HG03097 (cell line): ENCODE data around the gene ADAMTSL1.

ENCODE experiments used
- ATAC-seq: cut with Tn5 transposase; IDR thresholded peaks from one replicate; pipeline ENCODE4 v1.9.1; 2021; ENCODE audit not compliant: unreplicated experiment, low FRiP score

Gene ADAMTSL1

DNA sequence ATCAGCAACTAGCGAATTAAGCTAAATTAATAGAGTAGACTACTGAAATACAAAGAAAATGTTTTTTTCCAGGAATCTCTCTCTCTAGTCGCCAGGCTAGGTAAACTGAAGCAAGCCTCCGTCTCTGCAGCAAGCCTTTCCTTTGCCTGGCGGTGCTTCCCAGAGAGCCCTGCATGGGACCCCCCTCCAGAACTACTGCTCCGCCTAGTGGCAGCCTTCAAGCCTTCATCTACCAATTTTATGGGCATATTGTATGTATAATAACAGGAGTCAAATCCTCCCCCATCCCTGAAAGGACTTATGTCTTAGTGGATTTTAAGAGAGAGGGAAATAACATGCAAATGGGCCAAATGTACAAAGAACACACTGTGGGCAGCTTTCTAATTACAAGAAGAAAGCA is 317.1 kb downstream of the ADAMTSL1 start:
- ATAC-seq: no peak

- ATAC-seq: no peak
These were observed 319.2 kb downstream of the ADAMTSL1 start for GRCh38 chr9:18793122-18793521.

DNA sequence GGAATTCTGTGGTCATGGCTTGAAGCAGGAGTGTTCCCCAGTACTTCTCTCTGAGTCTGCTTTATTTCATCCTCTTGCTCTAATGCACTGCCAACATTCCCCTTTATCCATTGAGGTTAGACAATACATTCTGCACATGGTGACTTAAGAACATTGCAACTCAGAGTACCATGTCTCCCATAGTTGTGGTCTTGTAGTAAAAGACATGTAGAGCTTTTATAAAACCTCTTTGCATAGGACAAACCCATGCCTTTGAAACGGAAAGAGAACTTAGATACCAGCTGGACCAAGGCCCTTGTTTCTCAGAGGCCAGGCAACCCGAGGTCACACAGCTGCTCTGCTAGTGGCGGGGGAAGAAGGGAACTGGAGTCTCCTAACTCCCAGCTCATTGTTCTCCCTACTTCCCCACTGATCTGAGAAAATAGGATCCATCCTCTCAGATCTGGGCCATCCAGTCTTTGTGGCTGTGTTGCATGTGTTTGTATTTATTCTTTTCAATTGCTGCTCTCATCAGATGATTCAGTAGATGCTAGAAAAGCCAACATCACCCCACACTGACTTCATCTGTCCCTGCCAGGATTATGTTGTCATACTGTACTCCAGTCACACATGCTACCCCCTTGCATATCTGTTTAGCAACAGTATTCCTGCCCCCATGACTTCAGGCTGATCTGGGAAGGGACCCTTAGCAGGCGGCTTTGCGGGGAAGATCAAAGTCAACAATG is 322.2 kb downstream of the ADAMTSL1 start:
- no peak for ATAC-seq

DNA sequence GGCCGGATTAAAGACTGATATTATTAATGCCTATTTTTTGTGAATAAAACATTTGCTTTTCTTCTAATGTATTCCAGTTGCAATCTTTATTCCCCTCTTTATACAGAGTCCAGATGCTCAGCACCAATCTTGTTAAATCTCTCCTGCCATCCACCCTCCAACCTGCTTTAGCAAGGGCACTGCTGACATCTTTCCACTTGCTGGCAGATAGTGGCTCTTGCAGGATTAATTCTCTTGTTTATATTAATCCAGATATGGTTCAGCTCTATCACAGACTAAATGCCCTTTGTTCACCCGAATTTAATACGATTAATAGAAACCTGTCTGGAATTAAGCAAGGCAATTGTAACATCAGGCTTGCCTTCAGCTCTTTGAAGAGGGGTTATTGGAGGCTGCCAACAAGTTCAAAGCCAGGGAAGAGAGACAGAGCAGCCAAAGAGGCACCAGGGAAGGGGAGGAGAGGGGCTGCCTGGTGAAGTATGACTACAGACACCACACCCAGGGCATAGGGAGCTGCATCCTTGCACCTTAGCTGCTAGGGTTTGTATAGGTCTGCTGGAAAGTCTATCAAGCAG is 322.8 kb downstream of the ADAMTSL1 start:
- no peak for ATAC-seq

- ATAC-seq: no peak
These were observed 324.2 kb downstream of the ADAMTSL1 start for GRCh38 chr9:18798106-18798505.

GRCh38 chr9:18798508-18799290 is 324.7 kb downstream of the ADAMTSL1 start:
- ATAC-seq: no peak

GRCh38 chr9:18799428-18799827 is 325.5 kb downstream of the ADAMTSL1 start:
- no peak for ATAC-seq

DNA sequence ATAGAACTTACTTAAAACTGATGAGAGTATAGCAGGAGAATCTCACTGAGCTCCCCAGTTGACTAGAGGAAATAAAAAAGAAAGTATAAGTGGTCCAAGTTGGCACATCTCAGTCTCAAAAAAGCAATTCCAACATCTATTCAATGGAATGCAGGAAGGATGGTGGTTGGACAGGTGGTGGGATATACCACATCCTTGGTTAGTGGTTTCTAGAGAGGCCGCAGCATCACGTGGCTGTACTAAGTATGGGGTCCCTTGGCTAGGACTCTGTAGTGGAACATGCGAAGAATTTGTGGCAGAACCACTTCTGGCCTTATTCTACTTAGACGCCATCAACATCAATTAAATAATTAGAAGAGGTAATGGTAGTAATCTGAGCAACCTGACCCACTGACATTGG is 326.6 kb downstream of the ADAMTSL1 start:
- ATAC-seq: no peak

DNA sequence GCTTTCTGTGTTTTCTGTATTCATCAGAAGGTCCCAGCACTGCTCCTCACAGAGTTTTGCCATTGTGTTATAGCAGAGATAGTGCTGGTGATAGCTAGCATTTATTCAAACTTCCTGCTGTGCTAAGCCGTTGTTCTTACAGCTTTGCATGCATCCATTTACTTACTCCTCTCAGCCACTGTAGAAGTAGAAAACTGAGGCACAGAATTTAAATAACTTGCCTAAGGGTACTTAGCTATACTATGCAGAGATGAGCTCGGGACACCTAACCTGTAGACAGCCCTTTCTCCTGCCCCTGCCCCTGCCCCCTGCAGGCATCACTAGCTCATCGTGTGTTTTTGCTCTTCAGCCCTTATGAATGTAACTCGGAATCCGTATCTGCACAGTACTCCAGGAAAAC is 331.4 kb downstream of the ADAMTSL1 start:
- ATAC-seq: no peak

DNA sequence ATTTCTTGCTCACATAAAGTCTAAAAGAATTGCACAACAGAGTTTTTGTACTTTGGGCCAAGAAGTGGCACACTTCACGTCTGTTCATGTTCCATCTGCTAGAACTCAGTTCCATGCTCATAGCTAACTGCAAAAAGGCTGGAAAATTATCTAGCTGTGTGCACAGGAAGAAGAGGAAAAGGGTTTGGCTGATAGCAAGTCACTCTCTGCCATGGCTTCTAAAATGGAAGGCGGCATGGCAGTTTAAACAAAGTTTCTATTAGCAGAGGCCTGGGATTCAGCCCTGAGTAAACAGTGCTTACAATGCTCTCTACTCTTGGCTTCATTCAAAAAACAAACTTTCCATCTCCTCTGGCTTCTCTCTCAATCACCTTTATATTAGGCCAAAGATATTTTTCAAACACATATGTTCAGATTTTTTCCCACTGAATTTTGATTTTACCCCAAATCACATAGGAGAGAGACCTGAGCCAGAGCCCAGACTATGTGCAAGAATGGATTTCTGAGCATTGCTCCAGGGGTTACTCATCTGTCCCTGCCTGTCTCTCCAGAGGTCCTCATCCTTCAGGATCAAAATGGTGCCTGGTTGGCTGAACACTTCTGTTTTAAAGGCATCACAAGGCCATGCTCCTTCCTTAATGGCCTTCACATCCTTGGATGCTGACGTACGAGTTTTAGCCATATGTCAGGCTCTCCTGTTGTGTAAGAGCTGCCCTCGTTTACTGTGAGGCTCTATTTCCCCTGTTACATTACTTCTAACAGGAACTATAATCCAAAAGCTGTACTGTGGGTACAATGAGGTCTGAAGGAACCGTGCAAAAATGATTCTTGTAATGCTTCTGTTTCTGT is 332.5 kb downstream of the ADAMTSL1 start:
- ATAC-seq: no peak

GRCh38 chr9:18810581-18810980 is 336.6 kb downstream of the ADAMTSL1 start:
- no peak for ATAC-seq

- ATAC-seq: no peak
These were observed 337.2 kb downstream of the ADAMTSL1 start for GRCh38 chr9:18811171-18811570.

GRCh38 chr9:18819418-18819817 is 345.5 kb downstream of the ADAMTSL1 start:
- no peak for ATAC-seq

- no peak for ATAC-seq
These were observed 346.7 kb downstream of the ADAMTSL1 start for GRCh38 chr9:18820566-18821095.

GRCh38 chr9:18821788-18822187 is 347.8 kb downstream of the ADAMTSL1 start:
- no peak for ATAC-seq

DNA sequence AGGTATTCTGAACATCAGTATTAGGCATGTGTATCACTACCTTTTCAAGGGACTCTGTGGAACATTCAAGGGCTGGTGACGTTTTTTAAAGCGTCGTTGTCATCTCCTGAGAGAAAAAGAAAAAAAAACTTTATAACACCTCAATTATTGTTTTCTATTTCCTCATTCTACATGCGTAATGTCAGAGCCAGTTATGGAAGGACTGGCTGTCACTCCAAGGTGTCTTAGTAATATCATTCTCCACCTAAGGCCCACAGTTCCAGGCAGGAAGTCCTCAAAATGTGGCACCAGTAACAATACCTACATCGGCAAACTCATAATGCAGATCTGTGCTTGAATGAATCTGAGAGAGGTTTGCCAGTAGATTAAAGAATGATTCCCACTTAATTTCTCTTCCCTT is 348.9 kb downstream of the ADAMTSL1 start:
- ATAC-seq: no peak

DNA sequence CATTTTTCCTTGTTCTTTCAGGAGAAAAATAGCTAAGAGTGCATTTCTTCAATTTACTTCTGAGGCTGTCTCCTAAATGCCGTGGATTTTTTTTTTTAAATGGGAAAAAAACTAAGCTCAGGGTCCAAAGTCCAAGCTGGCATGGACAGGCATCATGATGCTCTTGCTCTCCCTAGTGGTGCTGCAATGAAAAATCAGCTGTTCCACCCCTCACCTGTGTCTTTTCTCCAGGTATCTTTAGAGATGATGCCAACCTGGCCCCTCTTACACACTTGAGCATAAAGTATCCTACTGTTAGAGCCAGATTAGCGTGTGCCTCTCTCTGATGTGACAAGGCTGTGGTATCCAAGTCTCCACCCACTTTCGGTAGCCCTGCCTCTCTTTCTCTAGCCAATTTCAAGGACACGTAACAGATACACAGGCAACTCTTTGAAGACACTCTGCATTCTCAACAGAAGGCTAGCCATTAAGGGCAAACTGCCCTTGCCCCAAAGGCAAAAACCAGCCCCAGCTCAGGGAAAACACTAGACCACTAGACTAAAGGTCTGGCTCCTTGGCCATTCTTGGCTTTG is 350.2 kb downstream of the ADAMTSL1 start:
- ATAC-seq: no peak

- no peak for ATAC-seq
These were observed 351.8 kb downstream of the ADAMTSL1 start for GRCh38 chr9:18825656-18826170.

DNA sequence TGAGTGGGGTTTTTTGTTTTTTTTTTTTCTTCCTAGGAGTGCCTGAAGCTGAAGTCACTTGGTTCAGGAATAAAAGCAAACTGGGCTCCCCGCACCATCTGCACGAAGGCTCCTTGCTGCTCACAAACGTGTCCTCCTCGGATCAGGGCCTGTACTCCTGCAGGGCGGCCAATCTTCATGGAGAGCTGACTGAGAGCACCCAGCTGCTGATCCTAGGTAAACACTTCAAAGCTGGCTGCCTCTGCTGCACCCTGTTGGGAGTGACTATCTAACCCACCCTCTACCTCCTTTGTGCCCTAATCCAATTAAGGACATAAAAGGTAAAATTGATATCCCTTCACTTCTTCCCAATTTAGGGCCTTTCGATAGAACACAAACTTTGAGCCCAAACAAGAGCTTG is 352.3 kb downstream of the ADAMTSL1 start:
- no peak for ATAC-seq

- no peak for ATAC-seq
These were observed 355.1 kb downstream of the ADAMTSL1 start for GRCh38 chr9:18829066-18829465.
